Measurements from ENCODE around the gene FAF1.

GRCh38 chr1:50481142-50481736, 478.8 kb downstream of the FAF1 start:
- TF ChIP-seq RAD21 (IDR thresholded peaks at IDR 0.05) (no peak), TAF1 (conservative IDR thresholded peaks at IDR 0.05) (no peak), YY1 (IDR thresholded peaks at IDR 0.05) (no peak), CTCF (IDR thresholded peaks at IDR 0.05; ENCODE audit: low read depth, low read length, missing input control) (no peak), ATF3 (IDR thresholded peaks at IDR 0.05) (no peak), EGR1 (IDR thresholded peaks at IDR 0.05; ENCODE audit: low read depth in 2 of 2) (no peak), JUND (IDR thresholded peaks at IDR 0.05) (no peak), HNF4A (conservative IDR thresholded peaks at IDR 0.05) (no peak), MAX (IDR thresholded peaks at IDR 0.05) (no peak), GABPA (IDR thresholded peaks at IDR 0.05 in 1 of 2, conservative IDR thresholded peaks at IDR 0.05 in 1 of 2) (no peak), REST (IDR thresholded peaks at IDR 0.05) (no peak), SP1 (IDR thresholded peaks at IDR 0.05) (no peak)

Measured in liver (tissue), 3 donors.